Stimulated activated CD8-positive, alpha-beta memory T cell treated with anti-CD3 and anti-CD28 coated beads, Interleukin-15, amount 100 ng/mL, for 4 hours (primary cell): ENCODE data around the gene ANTKMT.
"Not testable (repeated sequence)": the region's sequence is repeated elsewhere in the genome, so short reads cannot be mapped to it uniquely, and the experiment has no call there.

ENCODE experiments used
- DNase-seq, 2 donors: peaks; one replicate each; pipeline ENCODE4 v3.0.0-alpha.2; 2020; ENCODE audit warnings: low read depth in 2 of 2

ANTKMT gene

GRCh38 chr16:700684-701584, 20.0 kb upstream of the ANTKMT start:
- no peak for DNase-seq

GRCh38 chr16:702341-702740, 18.6 kb upstream of the ANTKMT start:
- DNase-seq, result no peak

- no peak for DNase-seq
Observed at GRCh38 chr16:703406-703805, 17.5 kb upstream of the ANTKMT start.

DNA sequence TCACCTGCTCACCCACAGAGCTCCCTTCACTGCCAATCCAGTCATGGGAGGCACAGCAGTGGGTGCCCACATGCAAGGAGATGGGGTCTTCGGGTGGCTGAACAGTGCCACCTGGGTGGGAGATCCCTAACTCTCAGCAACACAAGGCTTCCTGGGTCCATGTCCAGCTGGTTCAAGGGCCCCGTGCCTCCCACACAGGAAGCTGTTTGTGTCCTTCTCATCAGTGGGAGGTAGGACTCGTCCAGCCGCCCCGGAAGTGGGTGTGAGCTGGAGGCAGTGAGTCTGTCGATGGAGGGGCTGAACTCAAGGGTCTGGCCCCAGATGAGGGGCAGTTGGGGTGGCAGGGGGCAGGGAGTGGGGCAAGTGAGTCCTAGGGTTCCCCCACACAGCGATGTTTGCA, 16.9 kb upstream of the ANTKMT start:
- DNase-seq, result no peak

DNA sequence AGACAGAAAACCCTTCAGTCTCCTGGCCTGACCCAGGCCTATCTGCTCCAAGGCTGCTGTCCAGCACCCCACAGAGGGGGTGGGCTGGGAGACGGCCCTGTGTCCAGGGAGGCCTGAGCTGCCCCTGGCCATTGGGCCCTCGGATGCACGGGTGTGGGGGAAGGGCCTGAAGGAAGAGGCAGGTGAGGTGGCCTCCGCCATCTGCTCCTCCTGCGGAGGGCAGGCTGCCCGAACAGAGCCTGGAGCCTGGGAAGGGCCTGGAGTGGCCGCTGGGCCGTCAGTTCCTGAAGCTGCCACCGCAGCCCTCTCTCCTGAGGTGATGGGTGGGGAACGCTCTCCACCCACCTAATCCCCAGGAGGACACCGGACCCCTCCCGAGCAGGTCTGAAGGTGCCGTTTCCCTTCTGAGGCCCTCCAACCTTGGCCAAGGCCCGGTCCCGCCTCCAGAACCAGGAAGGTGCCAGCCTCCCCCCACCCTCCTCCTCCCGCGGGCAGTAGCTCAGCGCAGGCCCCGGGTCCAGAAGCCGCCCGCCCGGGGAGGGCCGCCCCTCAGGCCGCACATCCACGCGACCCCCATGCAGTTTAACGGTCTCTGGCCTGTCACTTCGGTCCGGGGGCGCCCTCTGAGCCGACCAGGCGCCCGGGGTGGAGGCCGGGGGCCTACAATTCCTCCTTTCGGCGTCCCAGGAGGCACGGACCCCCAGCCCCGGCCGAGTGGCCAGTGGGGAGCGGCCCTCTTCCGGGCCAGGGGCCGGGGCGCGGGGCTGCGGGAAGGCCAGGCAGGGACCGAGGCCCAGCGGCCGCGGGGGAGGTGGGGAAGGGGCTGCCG, 16.2 kb upstream of the ANTKMT start:
- DNase-seq, result no peak

- no peak for DNase-seq
Observed at GRCh38 chr16:705431-706188, 15.3 kb upstream of the ANTKMT start, which contains the start of gene FBXL16. Gene FBXL16, minus strand, starts transcription at chr16:705801. Its CDS starts 8,396 bp downstream, at chr16:697405.

DNA sequence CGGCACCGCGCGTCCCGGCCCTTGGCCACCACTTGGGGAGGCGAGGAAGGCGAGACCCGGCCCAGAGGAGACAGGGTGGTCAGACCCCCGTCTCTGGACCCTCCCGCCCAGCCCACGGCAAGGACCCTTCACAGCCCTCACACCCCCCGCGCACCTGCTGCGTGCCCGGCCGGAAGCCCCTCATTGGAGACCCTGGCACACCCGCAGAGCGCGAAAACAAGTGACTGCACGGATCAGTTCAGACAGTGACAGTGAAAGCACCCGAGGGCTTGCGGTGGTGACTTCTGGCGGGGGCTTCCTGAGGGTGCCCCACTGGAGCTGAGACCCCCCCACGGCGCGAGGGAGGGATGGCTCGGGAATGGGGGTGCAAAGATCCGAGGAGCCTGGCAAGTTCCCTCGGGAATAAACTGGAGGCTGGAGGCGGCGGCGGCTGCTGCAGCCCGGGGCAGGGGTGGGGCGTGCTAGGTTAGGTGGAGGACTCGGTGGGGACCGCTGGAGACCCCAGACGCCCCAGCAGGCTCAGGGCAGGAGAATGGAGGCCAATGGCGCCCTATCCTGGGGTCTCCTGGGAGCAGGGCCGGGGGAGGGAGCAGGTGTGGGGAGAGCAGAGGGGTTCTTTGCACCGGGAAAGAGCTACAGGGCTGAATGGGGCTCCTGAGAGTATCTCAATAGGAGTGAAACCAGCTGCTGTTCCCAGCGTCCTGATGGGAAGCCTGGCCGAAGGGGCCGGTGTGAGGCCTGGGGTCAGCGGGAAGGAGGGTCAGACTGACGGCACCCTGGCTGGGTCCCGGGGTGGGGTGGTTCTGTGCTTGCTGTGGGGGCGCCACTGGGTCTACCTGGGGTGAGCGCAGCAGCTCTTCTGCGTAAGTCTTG, 14.5 kb upstream of the ANTKMT start:
- no peak for DNase-seq

DNA sequence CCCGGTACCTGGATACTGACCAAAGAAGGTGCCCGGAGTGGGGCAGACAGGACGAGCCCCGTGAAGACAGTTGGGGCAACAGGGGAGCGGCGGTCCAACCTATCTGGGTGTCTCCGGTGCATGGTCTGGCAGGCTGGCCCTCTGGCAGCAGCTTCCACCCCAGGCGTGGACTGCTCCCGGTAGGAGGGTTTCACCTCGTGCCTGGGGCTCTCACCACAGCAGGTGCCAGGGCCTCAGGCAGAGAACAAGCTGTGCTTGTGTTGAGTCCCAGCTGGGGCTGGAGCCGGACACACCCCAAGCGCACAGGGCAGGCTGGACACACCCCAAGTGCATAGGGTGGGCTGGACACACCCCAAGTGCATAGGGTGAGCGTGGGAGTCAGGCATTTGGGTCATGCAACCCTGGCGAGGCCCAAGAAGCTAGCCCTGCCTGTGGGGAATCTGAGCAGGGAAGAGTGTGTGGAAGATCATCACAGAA, 13.8 kb upstream of the ANTKMT start:
- DNase-seq, result no peak

- no peak for DNase-seq
Observed at GRCh38 chr16:708019-708418, 12.9 kb upstream of the ANTKMT start.

GRCh38 chr16:708959-709358, 12.0 kb upstream of the ANTKMT start:
- no peak for DNase-seq

GRCh38 chr16:709566-710499, 11.1 kb upstream of the ANTKMT start:
- DNase-seq, result no peak

- DNase-seq, result no peak
Observed at GRCh38 chr16:710500-711075, 10.4 kb upstream of the ANTKMT start.

- DNase-seq, result no peak
Observed at GRCh38 chr16:711084-711483, 9.9 kb upstream of the ANTKMT start.

GRCh38 chr16:711548-712320, 9.2 kb upstream of the ANTKMT start:
- DNase-seq, result peak in 1 of 2 donors; percentile 58

DNA sequence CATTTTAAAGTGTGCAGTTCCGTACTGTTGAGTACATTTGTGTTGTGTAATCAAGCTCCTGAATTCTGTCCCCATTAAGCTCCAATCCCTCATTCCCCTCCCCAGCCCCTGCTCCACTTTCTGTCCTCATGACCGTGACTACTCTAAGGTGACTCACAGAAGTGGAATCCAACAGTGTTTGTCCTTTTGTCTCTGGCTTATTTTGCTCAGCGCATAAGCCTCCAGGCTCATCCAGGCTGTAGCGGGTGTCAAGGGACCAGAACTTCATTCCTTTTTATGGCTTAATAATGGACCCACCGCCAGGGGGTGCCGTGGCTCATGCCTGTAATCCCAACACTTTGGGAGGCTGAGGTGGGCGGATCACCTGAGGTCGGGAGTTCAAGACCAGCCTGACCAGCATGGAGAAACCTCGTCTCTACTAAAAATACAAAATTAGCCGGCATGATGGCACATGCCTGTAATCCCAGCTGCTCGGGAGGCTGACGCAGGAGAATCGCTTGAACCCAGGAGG, 8.2 kb upstream of the ANTKMT start:
- not testable (repeated sequence) for DNase-seq

DNA sequence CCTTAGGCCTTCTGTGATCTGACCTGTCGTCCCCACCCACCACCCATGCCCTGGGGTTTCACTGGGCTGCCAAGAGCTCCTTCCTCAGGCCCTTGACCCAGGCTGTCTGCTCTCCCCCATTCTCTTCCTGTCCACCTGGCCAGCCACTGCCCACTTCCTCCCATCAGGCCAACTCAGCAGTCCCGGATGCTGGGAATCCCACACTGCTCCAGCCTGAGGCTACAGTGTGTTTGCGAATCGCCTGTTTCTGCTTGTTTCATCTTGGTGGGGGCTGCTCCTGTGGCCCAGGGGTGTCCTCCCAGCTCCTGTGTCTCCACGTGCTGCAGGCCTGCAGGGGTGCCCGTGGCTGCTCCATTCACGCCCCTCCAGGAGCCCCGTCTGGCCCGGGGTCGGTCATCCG, 6.9 kb upstream of the ANTKMT start:
- DNase-seq, result no peak

DNA sequence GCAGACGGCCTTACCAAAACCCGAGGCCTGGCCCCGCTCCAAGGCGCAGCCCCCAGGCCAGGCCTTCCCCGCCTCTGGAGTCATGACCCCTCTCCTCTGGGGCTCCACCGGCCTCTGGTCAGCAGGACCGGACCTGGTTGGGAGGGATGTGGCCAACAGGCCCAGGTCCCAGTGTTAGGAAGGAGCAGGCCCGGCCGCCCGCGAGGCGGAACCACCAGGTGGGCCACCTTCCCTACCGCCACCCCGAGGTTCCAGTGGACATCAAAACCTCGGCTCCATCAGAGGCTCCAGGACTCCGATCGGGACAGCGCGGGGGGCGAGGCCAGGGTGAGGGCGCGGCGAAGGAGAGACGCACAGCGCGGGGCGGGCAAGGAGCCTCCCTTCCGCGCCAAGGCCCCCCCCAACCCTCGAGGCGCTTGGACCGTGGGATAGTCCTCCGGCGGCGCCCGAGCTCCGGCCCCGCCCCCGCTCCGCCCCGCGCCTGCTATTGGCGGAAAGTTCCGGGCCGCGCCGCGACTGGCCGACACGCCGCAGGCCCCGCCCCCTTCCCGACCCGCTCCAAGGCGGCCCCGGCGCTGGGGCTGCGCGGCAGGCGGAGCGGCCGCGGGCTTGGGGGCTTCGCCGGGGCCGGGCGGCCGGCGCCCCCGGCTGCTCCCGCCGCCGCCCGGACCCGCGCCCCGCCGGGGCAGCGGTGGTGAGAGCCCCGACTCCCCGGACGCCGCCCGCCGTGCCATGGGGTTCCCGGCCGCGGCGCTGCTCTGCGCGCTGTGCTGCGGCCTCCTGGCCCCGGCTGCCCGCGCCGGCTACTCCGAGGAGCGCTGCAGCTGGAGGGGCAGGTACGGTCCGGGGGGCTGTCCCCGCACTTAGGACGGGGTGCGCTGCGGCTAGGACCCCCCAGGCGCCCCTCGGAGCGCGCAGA, 6.1 kb upstream of the ANTKMT start, which contains the start of gene METRN:
METRN (plus strand) TSS at position 561 of the 919 bp plus-strand sequence; CDS start at position 733, 172 bp downstream.
- peak; percentile 72 to 79 for DNase-seq
